HG03558 (cell line): Measurements from ENCODE around the gene TRAPPC5.
"Not testable (repeated sequence)": the region's sequence is repeated elsewhere in the genome, so short reads cannot be mapped to it uniquely, and the experiment has no call there.

Experiments used
- ATAC-seq: cut with Tn5 transposase; IDR thresholded peaks from one replicate; pipeline ENCODE4 v1.9.1; 2021; ENCODE audit warnings: moderate number of reproducible peaks; ENCODE audit not compliant: unreplicated experiment; ENCODE audit errors: extremely low read depth

Gene TRAPPC5

DNA sequence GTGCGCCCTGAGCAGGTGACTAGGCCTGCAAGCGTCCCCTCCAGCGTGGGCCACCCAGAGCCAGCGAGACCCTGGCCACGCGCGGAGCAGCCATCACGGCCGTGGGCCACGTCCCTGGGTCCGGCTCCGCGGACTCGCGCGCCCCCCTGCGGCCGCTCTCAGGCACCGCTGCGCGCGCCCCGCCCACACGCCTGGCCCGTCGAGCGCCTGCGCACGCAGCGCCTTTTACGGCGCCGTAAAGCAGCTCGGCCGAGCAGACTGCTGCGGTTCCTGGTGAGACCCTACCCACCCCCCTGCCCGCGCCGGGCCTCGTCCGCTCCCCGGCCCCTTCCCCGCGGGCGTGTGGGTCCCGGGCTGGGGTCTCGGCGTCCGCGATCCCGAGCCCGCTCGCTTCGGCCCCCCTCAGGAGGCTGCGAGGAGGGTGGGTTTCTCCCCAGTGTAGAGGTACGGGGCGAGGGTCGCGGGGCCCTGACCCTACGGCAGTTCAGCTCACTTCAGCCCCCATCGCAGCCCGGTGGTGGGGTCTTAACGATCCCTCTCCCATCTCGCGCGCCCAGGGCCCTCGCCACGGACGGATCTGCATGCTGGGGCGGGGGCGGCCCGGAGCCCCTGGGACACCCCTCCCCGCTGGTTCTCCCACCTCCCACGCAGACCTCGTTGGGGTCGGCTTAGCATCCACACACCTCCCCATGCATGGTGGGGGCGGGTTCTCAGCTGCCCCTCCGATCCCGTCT is at the start of gene TRAPPC5:
TSS of gene TRAPPC5 (plus strand) at position 228 of the 734 bp plus-strand sequence. CDS start 1,421 bp downstream, outside the sequence.
- no peak for ATAC-seq

DNA sequence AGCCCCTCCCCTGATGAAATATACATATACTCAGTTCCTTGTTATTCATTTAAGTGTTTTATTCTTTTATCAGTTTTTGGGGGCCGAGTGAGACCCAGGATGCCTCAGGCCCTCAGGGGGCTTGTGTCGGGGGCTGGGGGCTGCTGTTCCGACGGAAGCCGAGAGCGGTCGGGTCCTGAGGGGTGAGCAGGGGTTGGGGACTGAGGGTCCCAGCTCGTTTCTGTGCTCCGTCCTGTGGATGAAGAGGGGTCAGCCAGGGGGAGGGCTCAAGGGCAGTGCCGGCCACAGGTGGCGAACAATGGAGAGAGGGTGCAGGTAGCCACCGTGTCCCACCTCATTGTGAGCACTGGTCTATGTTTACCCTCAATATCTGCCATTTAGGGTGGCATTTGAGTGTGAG is 49.1 kb upstream of the TRAPPC5 start:
- no peak for ATAC-seq

DNA sequence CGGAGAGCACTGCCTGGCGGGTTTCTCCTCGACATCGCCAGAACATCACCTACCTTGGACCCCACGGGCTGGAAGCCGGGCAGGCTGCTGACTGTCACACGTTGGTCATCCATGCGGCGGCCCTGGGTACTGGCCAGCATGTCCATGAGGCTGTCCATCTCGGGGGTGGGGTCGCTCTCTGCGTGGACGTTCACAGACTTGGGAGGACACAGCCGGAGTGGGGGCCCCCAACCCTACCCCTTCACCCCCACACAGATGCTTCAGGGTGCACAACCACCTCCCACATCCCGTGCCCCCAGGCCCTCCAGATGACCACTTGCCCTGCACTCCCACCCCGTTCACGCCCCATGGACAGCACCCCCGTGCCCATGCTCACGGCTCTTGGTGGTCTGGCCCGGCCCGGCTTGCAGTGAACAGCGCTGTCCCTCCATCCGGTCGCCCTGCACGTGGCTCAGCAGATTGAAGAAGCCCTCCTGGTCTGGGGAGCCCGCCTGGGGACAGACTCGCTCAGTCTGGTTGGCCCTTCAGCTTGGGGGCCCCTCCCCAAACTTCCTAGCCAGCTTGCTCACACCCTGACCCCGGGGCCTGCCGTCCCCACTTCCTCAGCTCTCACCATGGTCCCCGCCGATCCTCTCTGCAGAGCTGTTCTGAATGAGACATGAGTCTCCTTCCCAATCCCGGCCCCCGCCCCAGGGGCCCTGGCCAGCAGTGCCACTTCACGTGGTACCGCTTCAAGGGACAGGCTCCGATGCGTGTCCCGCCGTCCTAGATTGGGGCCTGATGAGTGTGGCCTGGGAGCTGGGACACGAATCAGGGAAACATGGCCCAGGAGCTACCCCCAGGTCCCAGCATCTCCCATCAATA is 48.1 kb upstream of the TRAPPC5 start:
- ATAC-seq = no peak

DNA sequence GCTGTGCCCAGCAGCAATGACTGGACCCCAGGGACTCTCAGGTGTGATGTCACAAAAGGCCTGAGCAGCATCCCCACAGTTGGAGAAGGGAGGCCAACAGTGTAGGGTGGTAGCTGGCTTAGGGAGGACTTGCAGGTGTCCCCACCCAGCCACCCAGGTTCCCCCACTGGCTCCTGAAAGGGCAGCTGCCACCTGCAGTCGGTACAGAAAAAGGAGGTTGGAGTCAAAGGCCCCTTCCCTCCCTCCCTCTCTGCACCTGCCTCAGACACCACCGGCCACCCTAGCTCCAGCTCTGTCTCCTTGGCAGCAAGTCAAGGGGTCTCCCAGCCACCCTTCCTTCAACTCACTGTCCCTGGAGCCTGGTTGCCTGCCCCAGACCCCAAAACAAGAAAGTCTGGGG is 46.9 kb upstream of the TRAPPC5 start, which contains the start of gene PCP2:
TSS of gene PCP2 (minus strand) at position 22 of the 400 bp plus-strand sequence. CDS start 262 bp downstream, outside the sequence.
- no peak for ATAC-seq

DNA sequence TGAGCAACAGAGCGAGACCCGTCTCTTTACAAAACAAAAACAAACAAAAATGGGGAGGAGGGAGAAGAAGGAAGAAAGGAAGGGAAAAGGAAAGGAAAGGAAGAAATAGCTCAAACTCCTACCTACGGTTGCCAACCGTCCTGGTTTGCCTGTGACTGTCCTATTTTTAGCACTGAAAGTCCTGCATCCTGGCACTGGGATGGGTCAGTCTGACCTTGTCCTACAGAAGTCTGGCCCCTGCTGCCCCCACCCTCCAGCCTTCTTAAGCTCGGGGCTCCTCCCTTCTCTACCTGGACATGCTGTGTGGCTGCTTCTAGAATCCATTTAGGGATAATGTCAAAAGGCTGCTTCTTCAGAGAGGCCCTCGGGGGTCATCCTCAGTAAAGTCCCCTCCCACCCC is 45.0 kb upstream of the TRAPPC5 start:
- no peak for ATAC-seq

DNA sequence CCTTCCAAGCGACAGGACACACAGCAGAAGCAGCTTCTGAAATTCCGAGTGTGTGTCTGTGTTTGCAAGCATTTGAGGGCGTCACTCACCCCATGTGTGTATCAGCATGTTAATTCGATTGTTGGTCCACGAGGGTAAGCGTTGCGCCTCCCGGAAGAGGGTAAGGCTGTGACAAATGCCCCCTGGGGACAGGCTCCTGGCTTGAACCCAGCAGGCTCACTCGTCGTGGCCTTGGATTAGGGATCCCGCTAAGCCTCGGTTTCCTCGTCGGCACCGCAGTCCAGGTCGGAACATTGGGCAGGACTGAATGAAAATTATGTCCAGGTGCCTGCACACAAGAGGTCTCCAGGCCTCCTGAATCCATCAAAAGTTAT is 44.3 kb upstream of the TRAPPC5 start:
- no peak for ATAC-seq

DNA sequence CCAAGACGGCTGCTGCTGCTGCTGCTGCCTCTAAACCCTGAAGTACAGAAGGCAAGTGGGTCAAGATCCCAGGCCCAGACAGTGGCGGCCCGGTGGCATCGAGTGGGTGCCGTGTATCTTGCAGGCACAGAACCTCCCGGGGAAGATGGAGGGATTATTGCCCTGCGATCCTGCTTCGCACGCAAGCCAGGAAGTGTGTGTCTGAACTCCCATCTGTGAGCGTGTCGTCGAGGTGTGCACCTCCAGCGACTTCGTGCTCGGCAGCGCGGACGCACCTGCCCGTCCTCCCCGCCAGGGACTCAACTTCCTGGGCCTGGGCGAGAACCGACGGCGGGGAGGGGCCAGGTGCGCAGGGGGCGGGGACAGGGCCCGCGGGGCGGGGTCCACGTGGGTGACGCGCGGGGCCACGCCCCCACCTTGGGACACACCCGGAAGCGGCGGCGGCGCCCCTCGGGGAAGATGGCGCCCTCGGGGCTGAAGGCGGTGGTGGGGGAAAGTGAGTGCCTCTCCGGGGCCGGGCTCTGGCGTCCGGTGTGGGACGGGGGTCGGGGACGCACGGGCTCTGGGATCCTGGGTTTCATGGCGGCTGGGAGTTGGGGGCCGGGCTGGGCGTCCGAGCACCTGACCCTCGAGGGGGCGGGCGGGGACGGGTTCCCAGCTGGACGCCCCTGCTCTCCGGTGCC is 43.8 kb upstream of the TRAPPC5 start, which contains the start of gene STXBP2:
TSS of gene STXBP2 (plus strand) at position 420 of the 683 bp plus-strand sequence. CDS start at position 460, 40 bp downstream.
- no peak for ATAC-seq

DNA sequence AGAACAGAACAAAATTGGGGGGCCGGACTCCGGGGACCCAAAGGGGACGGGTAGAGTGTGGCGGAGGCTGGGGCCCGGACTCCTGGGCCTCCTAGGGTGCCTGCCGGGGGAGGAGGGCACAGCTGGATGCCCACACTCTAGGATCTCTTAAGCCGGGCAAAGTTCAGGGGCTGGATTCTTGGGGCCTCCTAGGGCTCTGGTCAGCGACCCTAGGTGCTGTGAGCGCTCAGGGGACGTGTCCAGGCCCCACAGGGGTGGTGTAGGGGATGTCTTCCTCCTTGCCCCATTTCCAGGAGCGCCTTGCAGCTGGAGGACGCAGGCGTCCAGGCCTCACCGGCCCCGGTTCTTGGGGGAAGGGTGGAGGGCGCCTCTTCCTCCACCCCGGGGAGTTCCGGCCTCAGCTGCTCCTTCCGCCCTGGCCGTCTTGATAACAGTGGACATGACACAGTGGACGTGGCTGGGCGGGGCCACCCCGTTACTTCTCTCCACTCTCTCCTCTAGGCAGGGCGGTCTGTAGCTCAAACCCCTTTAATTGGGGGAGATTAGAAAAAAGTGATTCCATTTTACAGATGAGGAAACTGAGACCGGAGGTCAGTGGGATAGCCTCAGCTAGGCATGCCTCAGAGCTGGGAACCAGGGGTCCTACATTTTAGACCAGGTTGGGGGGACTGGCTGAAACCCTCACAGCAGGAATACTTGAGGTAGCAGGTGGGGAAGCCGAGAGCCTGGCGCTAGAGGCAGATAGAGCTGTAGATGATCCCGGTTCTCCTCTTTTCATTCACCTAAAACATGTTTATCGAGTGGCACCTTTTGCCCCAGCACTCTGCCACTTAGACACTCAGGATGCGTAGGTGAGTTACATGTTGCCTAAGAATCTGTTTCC is 43.0 kb upstream of the TRAPPC5 start:
- no peak for ATAC-seq

DNA sequence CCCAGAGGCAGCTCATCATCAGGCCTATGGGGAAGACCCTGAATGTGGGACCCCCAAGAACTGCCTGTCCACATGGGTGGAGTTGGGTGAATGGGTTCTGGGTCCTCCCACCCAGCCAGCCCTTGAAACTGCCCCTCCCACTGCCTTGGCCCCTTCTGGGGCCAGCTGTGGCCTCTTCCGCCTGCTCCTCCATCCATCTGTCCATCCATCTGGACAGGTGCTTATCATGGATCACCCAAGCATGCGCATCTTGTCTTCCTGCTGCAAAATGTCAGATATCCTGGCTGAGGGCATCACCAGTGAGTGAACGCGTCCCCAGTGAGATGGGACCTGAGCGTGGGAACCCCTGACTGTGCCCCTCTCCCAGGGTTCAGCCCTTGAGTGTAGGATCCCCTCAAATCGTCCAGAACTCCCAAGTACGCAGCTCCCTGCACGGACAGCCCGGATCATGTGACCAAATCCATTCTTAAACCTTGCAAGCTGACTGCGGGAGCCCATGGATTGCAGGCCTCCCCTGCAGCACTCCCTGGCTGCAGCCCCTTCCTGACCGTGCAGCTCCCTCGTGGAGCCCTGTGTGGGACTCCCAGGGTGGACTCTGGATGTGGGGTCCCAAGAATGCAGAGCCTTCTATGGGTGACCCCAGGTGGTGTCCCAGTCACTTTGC is 41.7 kb upstream of the TRAPPC5 start:
- no peak for ATAC-seq

DNA sequence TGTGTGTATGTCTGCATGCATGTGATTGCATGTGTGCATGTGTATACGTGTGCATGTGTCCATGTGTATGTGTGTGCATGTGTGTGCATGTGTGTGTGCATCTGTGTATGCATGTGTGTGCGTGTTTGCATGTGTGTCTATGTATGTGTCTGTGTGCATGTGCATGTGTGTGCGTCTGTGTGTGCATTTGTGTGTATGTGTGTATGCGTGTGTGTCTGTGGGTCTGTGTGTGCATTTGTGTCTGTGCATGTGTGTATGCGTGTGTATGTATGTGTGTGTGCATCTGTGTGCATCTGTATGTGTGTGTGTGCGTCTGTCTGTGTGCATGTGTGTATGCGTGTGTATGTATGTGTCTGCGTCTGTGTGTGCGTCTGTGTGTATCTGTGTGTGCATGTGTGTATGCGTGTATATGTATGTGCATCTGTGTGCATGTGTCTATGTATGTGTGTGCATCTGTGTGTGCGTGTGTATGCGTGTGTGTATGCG is 40.7 kb upstream of the TRAPPC5 start:
- no peak for ATAC-seq

DNA sequence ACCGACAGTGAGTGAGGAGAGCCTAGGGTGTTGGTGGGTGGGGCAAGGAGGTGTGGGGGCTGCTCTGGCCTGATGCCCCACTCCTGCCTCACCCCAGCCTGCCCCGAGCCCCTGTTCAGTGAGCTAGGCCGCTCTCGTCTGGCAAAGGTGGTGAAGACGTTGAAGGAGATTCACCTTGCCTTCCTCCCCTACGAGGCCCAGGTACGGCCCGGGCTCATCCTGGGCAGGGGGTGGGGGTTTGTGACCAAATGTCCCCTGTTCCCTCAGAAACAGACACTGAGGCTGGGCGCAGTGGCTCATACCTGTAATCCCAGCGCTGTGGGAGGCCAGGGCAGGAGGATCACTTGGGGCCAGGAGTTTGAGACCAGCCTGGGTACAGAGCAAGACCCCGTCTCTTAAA is 39.8 kb upstream of the TRAPPC5 start:
- ATAC-seq = no peak

DNA sequence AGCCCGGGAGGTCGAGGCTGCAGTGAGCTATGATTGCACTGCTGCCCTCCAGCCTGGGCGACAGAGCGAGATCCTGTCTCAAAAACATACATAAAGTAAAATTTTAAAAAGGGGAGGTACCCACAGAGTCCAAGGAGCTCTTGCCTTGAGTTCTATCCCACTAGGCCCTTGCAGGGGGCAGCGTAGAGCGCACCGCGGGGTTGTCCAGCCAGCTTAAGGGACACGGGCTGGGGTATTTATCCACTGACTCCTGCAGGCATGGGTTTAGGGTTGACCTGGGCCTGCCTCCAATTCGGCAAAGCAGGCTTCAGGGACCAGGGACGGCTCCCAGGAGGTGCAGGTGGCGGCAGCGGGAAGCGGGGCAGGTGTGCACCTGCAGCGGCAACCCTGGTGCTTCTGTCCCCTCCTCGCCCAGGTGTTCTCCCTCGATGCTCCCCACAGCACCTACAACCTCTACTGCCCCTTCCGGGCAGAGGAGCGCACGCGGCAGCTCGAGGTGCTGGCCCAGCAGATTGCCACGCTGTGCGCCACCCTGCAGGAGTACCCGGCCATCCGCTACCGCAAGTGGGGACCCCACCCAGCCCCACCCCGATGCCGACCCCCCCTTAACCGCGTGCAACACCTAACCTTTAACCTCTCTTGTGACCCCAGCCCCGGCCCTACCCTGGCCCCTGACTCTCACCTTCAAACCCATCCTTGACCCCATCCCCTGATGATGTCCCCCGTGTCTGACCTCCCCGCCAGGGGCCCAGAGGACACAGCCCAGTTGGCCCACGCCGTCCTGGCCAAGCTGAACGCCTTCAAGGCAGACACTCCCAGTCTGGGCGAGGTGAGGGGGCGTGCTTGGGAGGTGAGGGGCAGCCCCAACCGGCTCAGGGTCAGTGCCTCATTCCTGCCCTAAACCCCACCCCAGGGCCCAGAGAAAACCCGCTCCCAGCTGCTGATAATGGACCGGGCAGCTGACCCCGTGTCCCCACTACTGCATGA is 39.0 kb upstream of the TRAPPC5 start:
- no peak for ATAC-seq

DNA sequence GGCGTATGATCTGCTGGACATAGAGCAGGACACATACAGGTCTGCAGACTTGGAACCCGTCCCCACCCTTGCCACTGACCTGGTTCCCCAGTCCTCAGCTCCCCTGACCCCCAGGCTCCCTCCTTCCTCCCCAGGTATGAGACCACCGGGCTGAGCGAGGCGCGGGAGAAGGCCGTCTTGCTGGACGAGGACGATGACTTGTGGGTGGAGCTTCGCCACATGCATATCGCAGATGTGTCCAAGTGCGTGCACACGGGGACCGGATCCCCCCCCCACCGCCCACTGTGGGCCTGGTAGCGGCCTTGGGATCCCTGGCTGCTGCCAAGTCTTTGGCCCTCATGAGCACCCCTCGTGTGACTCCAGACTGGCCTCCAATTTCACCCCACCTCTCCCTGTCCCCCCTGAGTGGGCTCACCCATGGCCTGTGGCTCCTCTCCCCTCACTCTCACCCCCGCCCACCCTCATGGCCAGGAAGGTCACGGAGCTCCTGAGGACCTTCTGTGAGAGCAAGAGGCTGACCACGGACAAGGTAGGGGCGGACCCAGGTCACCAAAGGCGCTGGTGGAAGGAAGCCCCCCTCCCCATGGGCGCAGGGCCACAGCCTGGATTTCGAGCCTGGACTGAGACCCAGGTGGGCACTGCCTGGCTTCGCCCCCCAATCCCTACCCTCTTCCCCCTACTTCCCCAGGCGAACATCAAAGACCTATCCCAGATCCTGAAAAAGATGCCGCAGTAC is 38.2 kb upstream of the TRAPPC5 start:
- ATAC-seq = no peak

DNA sequence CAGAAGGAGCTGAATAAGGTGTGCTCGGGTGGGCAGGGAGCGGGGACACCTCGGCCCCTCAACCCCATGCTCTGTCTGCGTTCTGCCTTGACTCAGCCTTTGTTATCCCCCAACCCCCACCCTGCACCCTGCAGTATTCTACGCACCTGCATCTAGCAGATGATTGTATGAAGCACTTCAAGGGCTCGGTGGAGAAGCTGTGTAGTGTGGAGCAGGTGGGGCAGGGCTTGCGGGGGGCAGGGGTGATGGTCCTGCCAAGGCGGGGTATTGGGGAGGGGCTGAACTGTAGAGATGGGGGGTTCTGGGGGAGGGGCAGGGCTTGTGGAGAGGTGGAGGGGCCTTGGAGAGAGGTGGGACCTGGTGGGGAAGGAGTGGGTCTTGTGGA is 37.6 kb upstream of the TRAPPC5 start:
- no peak for ATAC-seq

DNA sequence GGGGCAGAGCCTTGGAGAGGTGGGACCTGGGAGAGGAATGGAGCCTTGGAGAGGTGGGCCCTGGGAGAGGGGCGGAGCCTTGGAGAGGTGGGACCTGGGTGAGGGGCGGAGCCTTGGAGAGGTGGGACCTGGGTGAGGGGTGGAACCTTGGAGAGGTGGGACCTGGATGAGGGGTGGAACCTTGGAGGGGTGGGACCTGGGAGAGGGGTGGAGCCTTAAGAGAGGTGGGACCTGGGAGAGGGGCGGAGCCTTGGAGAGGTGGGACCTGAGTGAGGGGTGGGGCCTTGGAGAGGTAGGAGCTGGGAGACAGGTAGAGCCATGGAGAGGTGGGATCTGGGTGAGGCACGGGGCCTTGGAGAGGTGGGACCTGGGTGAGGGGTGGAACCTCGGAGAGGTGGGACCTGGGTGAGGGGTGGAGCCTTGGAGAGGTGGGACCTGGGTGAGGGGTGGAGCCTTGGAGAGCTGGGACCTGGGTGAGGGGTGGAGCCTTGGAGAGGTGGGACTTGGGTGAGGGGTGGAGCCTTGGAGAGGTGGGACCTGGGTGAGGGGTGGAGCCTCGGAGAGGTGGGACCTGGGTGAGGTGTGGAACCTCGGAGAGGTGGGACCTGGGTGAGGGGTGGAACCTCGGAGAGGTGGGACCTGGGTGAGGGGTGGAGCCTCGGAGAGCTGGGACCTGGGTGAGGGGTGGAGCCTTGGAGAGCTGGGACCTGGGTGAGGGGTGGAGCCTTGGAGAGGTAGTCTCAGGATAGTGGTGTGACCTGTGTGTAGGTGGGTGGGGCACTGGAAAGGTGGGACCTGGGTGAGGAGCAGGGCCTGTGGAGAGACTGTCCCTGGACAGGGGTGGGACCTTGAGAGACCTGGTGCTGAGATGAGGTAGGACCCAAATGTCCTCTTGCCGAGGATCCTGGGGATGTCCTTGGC is 36.7 kb upstream of the TRAPPC5 start:
- not testable (repeated sequence) for ATAC-seq

DNA sequence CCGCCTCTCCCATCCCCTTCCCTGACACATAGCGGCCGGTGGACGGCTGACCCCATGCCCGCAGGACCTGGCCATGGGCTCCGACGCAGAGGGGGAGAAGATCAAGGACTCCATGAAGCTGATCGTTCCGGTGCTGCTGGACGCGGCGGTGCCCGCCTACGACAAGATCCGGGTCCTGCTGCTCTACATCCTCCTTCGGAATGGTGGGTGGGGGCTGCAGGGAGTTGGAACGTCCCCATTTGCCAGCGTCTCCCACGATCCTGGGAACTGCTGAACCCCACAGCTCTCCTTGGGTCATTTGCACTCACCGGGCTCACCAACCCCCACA is 36.1 kb upstream of the TRAPPC5 start:
- ATAC-seq = no peak
